SK-N-SH (cell line): ENCODE data around the gene OR2Y1. TPM values are rescaled to one million over a fixed set of nuclear protein-coding genes. Genes with fewer than 3 reads are reported as not detected.

ENCODE experiments used
- CTCF ChIA-PET: fragments of 300-600, 350-600 bp; formaldehyde crosslinking; extraction: SDS; loops from one replicate; lab custom pipeline; 2021; lab: Yijun Ruan, JAX
- POLR2A ChIA-PET: fragments of 350-600 bp; sonication (Branson Sonifier 250); formaldehyde crosslinking; extraction: SDS; loops from one replicate; lab custom pipeline; 2020; ENCODE audit warnings: antibody characterized with exemption, inconsistent platforms; lab: Yijun Ruan, JAX
- DNase-seq: peaks from one replicate; pipeline ENCODE4 v3.0.0; 2012
- H2AFZ ChIP-seq: fragments of 200-600 bp; sonication (generic); 2 replicates; pipeline ENCODE4 v1.8.1; 2016; ENCODE audit warnings: antibody characterized with exemption, mild to moderate bottlenecking, low read depth
- H3F3A ChIP-seq: fragments of 200-600 bp; sonication (generic); replicated peaks from 2 replicates; pipeline ENCODE3; 2016; ENCODE audit warnings: antibody characterized with exemption, mild to moderate bottlenecking; ENCODE audit not compliant: insufficient read depth
- H3K27ac ChIP-seq, 2 experiments: fragments of 200-500 bp in 1 of 2; fragments of 200-600 bp in 1 of 2; sonication (Bioruptor generic) in 1 of 2; sonication (generic), shearing (Covaris generic) in 1 of 2; 2 replicates each; pipeline versions ENCODE4 v1.5.1 to v1.6.1; 2014 to 2016; ENCODE audit warnings: low read depth in 2 of 2, inconsistent platforms in 1 of 2, low read length in 1 of 2, mild to moderate bottlenecking in 1 of 2, mixed read lengths in 1 of 2
- H3K27me3 ChIP-seq: fragments of 200-600 bp; sonication (generic), shearing (Covaris generic); 2 replicates; pipeline ENCODE4 v1.6.1; 2016; ENCODE audit warnings: mixed run types; ENCODE audit not compliant: insufficient read depth
- H3K36me3 ChIP-seq, 2 experiments: fragments of 200-500 bp in 1 of 2; fragments of 200-600 bp in 1 of 2; sonication (Bioruptor generic) in 1 of 2; sonication (generic) in 1 of 2; replicated peaks in 1 of 2; 2 replicates each; pipeline versions ENCODE3 to v1.5.1; 2014 to 2016; ENCODE audit warnings: low read length in 1 of 2, mild to moderate bottlenecking in 1 of 2; ENCODE audit not compliant: insufficient read depth in 2 of 2, control insufficient read depth in 1 of 2
- H3K4me1 ChIP-seq, 2 experiments: fragments of 200-500 bp in 1 of 2; fragments of 200-600 bp in 1 of 2; sonication (Bioruptor generic) in 1 of 2; sonication (generic), shearing (Covaris generic) in 1 of 2; 2 replicates each; pipeline versions ENCODE4 v1.5.1 to v1.6.1; 2014 to 2016; ENCODE audit warnings: low read depth in 1 of 2, low read length in 1 of 2, mixed run types in 1 of 2; ENCODE audit not compliant: insufficient read depth in 2 of 2, control insufficient read depth in 1 of 2
- H3K4me2 ChIP-seq: fragments of 200-600 bp; sonication (generic), shearing (Covaris generic); 2 replicates; pipeline ENCODE4 v1.6.1; 2017; ENCODE audit warnings: mixed run types
- H3K4me3 ChIP-seq, 2 experiments: fragments of 200-500 bp in 1 of 2; fragments of 200-600 bp in 1 of 2; sonication (Bioruptor generic) in 1 of 2; sonication (generic), shearing (Covaris generic) in 1 of 2; 2 replicates each; pipeline versions ENCODE4 v1.5.1 to v1.8.1; 2014 to 2016; ENCODE audit warnings: low read depth in 2 of 2, inconsistent platforms in 1 of 2, low read length in 1 of 2, mild to moderate bottlenecking in 1 of 2, mixed read lengths in 1 of 2, moderate library complexity in 1 of 2
- H3K79me2 ChIP-seq: fragments of 200-600 bp; sonication (generic); 2 replicates; pipeline ENCODE4 v1.8.1; 2017; ENCODE audit warnings: mild to moderate bottlenecking; ENCODE audit not compliant: insufficient read depth
- H3K9ac ChIP-seq: fragments of 200-600 bp; sonication (generic); 2 replicates; pipeline ENCODE4 v1.6.1; 2017; ENCODE audit warnings: mixed run types
- H3K9me2 ChIP-seq: fragments of 200-600 bp; sonication (generic); 2 replicates; pipeline ENCODE4 v1.6.1; 2017; ENCODE audit warnings: mixed run types
- H3K9me3 ChIP-seq: fragments of 200-600 bp; sonication (generic); 2 replicates; pipeline ENCODE4 v1.6.1; 2017; ENCODE audit warnings: mixed run types, mild to moderate bottlenecking, moderate library complexity
- H4K20me1 ChIP-seq: fragments of 200-600 bp; sonication (generic); 2 replicates; pipeline ENCODE4 v1.6.1; 2017; ENCODE audit warnings: mild to moderate bottlenecking, mixed run types; ENCODE audit not compliant: insufficient read depth
- CTCF ChIP-seq: fragments of 200-600 bp; sonication (generic); IDR thresholded peaks from 2 replicates; pipeline ENCODE4 v1.6.1; 2017; ENCODE audit warnings: antibody characterized with exemption, mild to moderate bottlenecking, moderate library complexity
- ELF1 ChIP-seq: IDR thresholded peaks from 2 replicates; pipeline ENCODE4 v1.4.0; 2012
- EP300 ChIP-seq, 2 experiments: IDR thresholded peaks; 2 replicates each; pipeline versions ENCODE4 v1.4.0 to v1.6.1; 2012; ENCODE audit warnings: borderline replicate concordance in 1 of 2, low read depth in 1 of 2, low read length in 1 of 2
- GABPA ChIP-seq: IDR thresholded peaks from 2 replicates; pipeline ENCODE4 v1.4.0; 2012; ENCODE audit warnings: low read depth, mild to moderate bottlenecking
- JUND ChIP-seq: IDR thresholded peaks from 2 replicates; pipeline ENCODE4 v1.4.0; 2012
- MEF2A ChIP-seq: IDR thresholded peaks from 2 replicates; pipeline ENCODE4 v1.4.0; 2012; ENCODE audit warnings: low read depth, borderline replicate concordance
- MXI1 ChIP-seq: IDR thresholded peaks from 2 replicates; pipeline ENCODE4 v1.6.1; 2012; ENCODE audit warnings: mild to moderate bottlenecking, low read depth, low read length, improper control_type of control experiment
- NRF1 ChIP-seq: IDR thresholded peaks from 2 replicates; pipeline ENCODE4 v1.6.1; 2012; ENCODE audit warnings: low read depth, mild to moderate bottlenecking, low read length
- PBX3 ChIP-seq: IDR thresholded peaks from 2 replicates; pipeline ENCODE4; 2012
- POLR2AphosphoS5 ChIP-seq: IDR thresholded peaks from 2 replicates; pipeline ENCODE4 v1.6.1; 2012; ENCODE audit warnings: low read depth, low read length
- RXRA ChIP-seq: IDR thresholded peaks from 2 replicates; pipeline ENCODE4 v1.4.0; 2012; ENCODE audit warnings: low read depth, mild to moderate bottlenecking, borderline replicate concordance
- TAF1 ChIP-seq: IDR thresholded peaks from 2 replicates; pipeline ENCODE4 v1.6.1; 2012; ENCODE audit warnings: low read depth, mild to moderate bottlenecking, low read length, moderate library complexity, borderline replicate concordance
- TCF12 ChIP-seq: IDR thresholded peaks from 2 replicates; pipeline ENCODE4 v1.4.0; 2012
- WGBS: methylation state at CpG from one replicate; pipeline ENCODE4 v1.1.6; 2017; ENCODE audit warnings: low lambda C conversion rate; 5-methylcytosine and 5-hydroxymethylcytosine counted together
- polyA plus RNA-seq, 3 experiments: library from polyadenylated mRNA; depleted of rRNA; stranded (reverse); fragments of >200 nt; gene quantifications; 2 replicates each; pipeline ENCODE4 v1.2.3, GENCODE V29; 2012

OR2Y1 gene
- polyA plus RNA-seq, 1 of the 3 experiments (the other 2 are of a cell fraction), result not detected

- POLR2A ChIA-PET, result no interaction called here
- Histone ChIP-seq H3K27me3 (peaks cover 5% of the 10 kb centered on the region; the same call in 1 of the 2 replicates), H3K4me1 (no peaks in the 10 kb centered on the region), H3K36me3 (no peaks in the 10 kb centered on the region), H3K9me2 (no peaks in the 10 kb centered on the region), H3F3A (no peaks in the 10 kb centered on the region), H3K27ac (no peak overlapping the region), H3K9me3 (no peaks in the 10 kb centered on the region), H2AFZ (no peak overlapping the region), H3K9ac (no peak overlapping the region), H4K20me1 (no peaks in the 10 kb centered on the region), H3K4me3 (no peak overlapping the region), H3K79me2 (no peaks in the 10 kb centered on the region), H3K4me2 (no peak overlapping the region)
- CTCF ChIA-PET, result interaction anchor here (0.7 to 3.7 kb wide), 22 partner anchors 9 to 592 kb away, joined by 3 to 23 read pairs (median 4); no protein-coding TSS in a partner anchor
- TF ChIP-seq POLR2AphosphoS5 (no peak), GABPA (no peak), PBX3 (no peak), RXRA (no peak), TCF12 (no peak)
- DNase-seq, result no peak
- WGBS, result 0% methylated on average over 1 of the region's 1 CpG
Observed at GRCh38 chr5:180717989-180718388, 21.9 kb downstream of the OR2Y1 start.

DNA sequence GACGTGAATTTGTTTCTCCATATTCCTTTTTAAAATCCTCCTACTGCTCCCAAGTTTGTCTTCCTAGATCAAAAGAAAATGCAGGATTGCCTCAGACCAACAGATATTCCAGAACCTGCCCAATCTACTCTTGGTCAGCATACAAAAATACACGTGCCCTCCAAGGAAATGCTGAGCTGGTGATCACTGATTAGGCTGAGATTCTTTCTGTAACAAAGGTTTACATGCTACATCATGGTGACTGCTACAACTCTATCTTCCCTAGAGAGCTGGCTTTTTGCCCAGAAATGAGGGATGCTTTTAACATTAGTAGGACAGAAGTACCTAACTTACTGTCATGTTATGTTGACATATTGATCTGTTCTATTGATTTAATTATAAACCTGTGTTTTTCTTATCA lies 35.5 kb downstream of the OR2Y1 start:
- H3K36me3 ChIP-seq, result no peaks in the 10 kb centered on the region
- H3K9me3 ChIP-seq, result no peaks in the 10 kb centered on the region
- H3F3A ChIP-seq, result no peaks in the 10 kb centered on the region
- WGBS, result 7% methylated on average over 2 of the region's 2 CpGs
- no peaks in the 10 kb centered on the region for H3K4me1 ChIP-seq
- H3K9me2 ChIP-seq, result no peaks in the 10 kb centered on the region
- no peak for TF ChIP-seq NRF1
- no peak for TF ChIP-seq MXI1
- no peak for TF ChIP-seq EP300 (IDR thresholded peaks at IDR 0.05; ENCODE audit: borderline replicate concordance in 1 of 2, low read depth in 1 of 2, low read length in 1 of 2)
- no peak for TF ChIP-seq CTCF
- no peak for TF ChIP-seq GABPA
- TF ChIP-seq ELF1, result no peak
- no peak for TF ChIP-seq JUND
- no peak for TF ChIP-seq TAF1
- no peak for TF ChIP-seq RXRA
- TF ChIP-seq MEF2A, result no peak
- no peak for TF ChIP-seq TCF12
- no peak overlapping the region for H3K4me3 ChIP-seq
- H3K27me3 ChIP-seq, result peaks cover 5% of the 10 kb centered on the region; the same call in 1 of the 2 replicates
- no peak overlapping the region for H2AFZ ChIP-seq
- no peak overlapping the region for H3K27ac ChIP-seq
- POLR2A ChIA-PET, result no interaction called here
- no peaks in the 10 kb centered on the region for H3K79me2 ChIP-seq
- no peak overlapping the region for H3K9ac ChIP-seq
- DNase-seq, result no peak
- CTCF ChIA-PET, result interaction anchor here (1.1 to 1.9 kb wide), 3 partner anchors 14 to 85 kb away, joined by 3 to 6 read pairs (median 4); no protein-coding TSS in a partner anchor
- no peaks in the 10 kb centered on the region for H4K20me1 ChIP-seq
- H3K4me2 ChIP-seq, result no peak overlapping the region
